Right lobe of liver (tissue), 6 donors: ENCODE data around the gene OSBPL10. TPM values are rescaled to one million over a fixed set of nuclear protein-coding genes. Genes with fewer than 3 reads are reported as not detected.

Experiments
- ATAC-seq, 4 donors: fragments of 200-7000 bp; cut with Tn5 transposase; one replicate each; pipeline ENCODE4 v1.9.1; 2020; ENCODE audit warnings: mild to moderate bottlenecking in 4 of 4, moderate library complexity in 4 of 4
- DNase-seq, 3 donors: peaks; one replicate each; pipeline ENCODE4 v3.0.0-alpha.2; 2020
- H3K27ac ChIP-seq, 3 donors: fragments of 200-600 bp; one replicate each; pipeline ENCODE4 v1.8.0; 2022
- H3K27me3 ChIP-seq, 2 donors: fragments of 200-600 bp; one replicate each; pipeline ENCODE4 v1.8.0; 2022
- H3K36me3 ChIP-seq, 4 donors: fragments of 200-600 bp; sonication (generic) in 1 of 4; one replicate each; pipeline versions ENCODE4 v1.5.1 to v1.8.0; 2017 to 2022; ENCODE audit warnings: control low read depth in 1 of 4
- H3K4me1 ChIP-seq, 4 donors: fragments of 200-600 bp; sonication (generic) in 1 of 4; one replicate each; pipeline versions ENCODE4 v1.5.1 to v1.8.0; 2017 to 2022; ENCODE audit warnings: control low read depth in 1 of 4
- H3K4me3 ChIP-seq, 3 donors: fragments of 200-600 bp; one replicate each; pipeline ENCODE4 v1.8.0; 2022
- H3K9me3 ChIP-seq, 4 donors: fragments of 200-600 bp; sonication (generic) in 1 of 4; one replicate each; pipeline versions ENCODE4 v1.5.1 to v1.8.0; 2017 to 2022; ENCODE audit warnings: control low read depth in 1 of 4
- CTCF ChIP-seq, 4 donors: fragments of 200-600 bp in 3 of 4; fragments of 450-650 bp in 1 of 4; IDR thresholded peaks; one replicate each; pipeline versions ENCODE4 v1.5.1 to v1.8.0; 2016 to 2022; ENCODE audit warnings: antibody characterized with exemption in 4 of 4, mild to moderate bottlenecking in 2 of 4
- POLR2A ChIP-seq: fragments of 450-650 bp; IDR thresholded peaks from one replicate; pipeline ENCODE4 v1.6.1; 2017; ENCODE audit warnings: antibody characterized with exemption, mild to moderate bottlenecking
- WGBS: methylation state at CpG from one replicate; pipeline ENCODE4 v1.1.6; 2018; ENCODE audit warnings: low coverage, low lambda C conversion rate; ENCODE audit not compliant: insufficient coverage; ENCODE audit errors: missing lambda C conversion rate; 5-methylcytosine and 5-hydroxymethylcytosine counted together
- intact Hi-C, 2 donors: fragments of 100-400 bp; cut with DNase I; formaldehyde crosslinking; loops; one replicate each; pipeline versions ENCODE4 v1.11.2 to v1.14.1; 2022
- total RNA-seq, 6 experiments: library from RNA; depleted of rRNA in 2 of 6; stranded (reverse); fragments of >200 nt in 2 of 6; fragmentation: NEBNext Ultra II Directional in 3 of 6; extraction: Animal tissue kit (Norgen Biotek cat#: 25700) in 3 of 6; gene quantifications; one replicate each; pipeline versions ENCODE4 v1.1.0 to v1.2.4, GENCODE V29; 2016 to 2023
- donor health status: DM: no; HTN: yes; CAD: no.
- donor health status: DM: no; HTN: no; CAD: no.
- donor health status: DM: no; HTN: no; CAD: no.
- donor health status: DM: no; HTN: yes; CAD: no.
- donor health status: DM: no; HTN: yes; CAD: no.

OSBPL10 gene
- total RNA-seq, 6 experiments from 2014 or later, result 2.2 to 13.0 (median 3.7) TPM

- DNase-seq (no peak), ATAC-seq (no peak)
- Histone ChIP-seq H3K27ac (no peak overlapping the region), H3K4me1 (no peaks in the 10 kb centered on the region), H3K27me3 (no peaks in the 10 kb centered on the region), H3K4me3 (no peak overlapping the region), H3K9me3 (no peaks in the 10 kb centered on the region), H3K36me3 (no peaks in the 10 kb centered on the region)
- no peak for TF ChIP-seq POLR2A
- TF ChIP-seq CTCF (IDR thresholded peaks at IDR 0.05), result no peak
- intact Hi-C loops, result no loop called here
- 52% methylated on average over 11 of the region's 11 CpGs for WGBS
These were observed 89.1 kb downstream of the OSBPL10 start for GRCh38 chr3:31891876-31892455.

GRCh38 chr3:31890742-31891469 is 90.2 kb downstream of the OSBPL10 start:
- no peak overlapping the region for H3K4me3 ChIP-seq
- H3K27ac ChIP-seq, result no peak overlapping the region
- no peaks in the 10 kb centered on the region for H3K9me3 ChIP-seq
- no peaks in the 10 kb centered on the region for H3K4me1 ChIP-seq
- no peaks in the 10 kb centered on the region for H3K27me3 ChIP-seq
- ATAC-seq, result no peak
- WGBS, result 74% methylated on average over 7 of the region's 8 CpGs
- no peak for DNase-seq
- intact Hi-C loops, result no loop called here
- TF ChIP-seq POLR2A (no peak), CTCF (IDR thresholded peaks at IDR 0.05) (no peak)
- no peaks in the 10 kb centered on the region for H3K36me3 ChIP-seq

GRCh38 chr3:31890007-31890406 is 91.1 kb downstream of the OSBPL10 start:
- Histone ChIP-seq H3K27ac (no peak overlapping the region), H3K36me3 (no peaks in the 10 kb centered on the region), H3K4me3 (no peak overlapping the region), H3K9me3 (no peaks in the 10 kb centered on the region), H3K4me1 (no peaks in the 10 kb centered on the region), H3K27me3 (no peaks in the 10 kb centered on the region)
- TF ChIP-seq CTCF (IDR thresholded peaks at IDR 0.05) (no peak), POLR2A (no peak)
- intact Hi-C loops, result no loop called here
- WGBS, result 60% methylated on average over 2 of the region's 2 CpGs
- no peak for DNase-seq
- ATAC-seq, result no peak

- no peak for ATAC-seq
- Histone ChIP-seq H3K36me3 (no peaks in the 10 kb centered on the region), H3K9me3 (no peaks in the 10 kb centered on the region), H3K4me1 (no peaks in the 10 kb centered on the region), H3K27ac (no peak overlapping the region), H3K27me3 (no peaks in the 10 kb centered on the region), H3K4me3 (no peak overlapping the region)
- TF ChIP-seq CTCF (IDR thresholded peaks at IDR 0.05), result no peak
- intact Hi-C loops, result no loop called here
- 84% methylated on average over 3 of the region's 3 CpGs for WGBS
- no peak for DNase-seq
These were observed 95.8 kb downstream of the OSBPL10 start for GRCh38 chr3:31885235-31885634.
